Upper lobe of left lung (tissue), 4 donors: ENCODE measurements around the gene FGGY.

ENCODE experiments used
- CTCF ChIP-seq, 6 experiments: fragments of 450-650 bp in 4 of 6; fragments of 200-600 bp in 2 of 6; sonication (generic) in 2 of 6; IDR thresholded peaks; one replicate each; pipeline ENCODE4 v1.5.1; 2016 to 2019; ENCODE audit warnings: antibody characterized with exemption in 6 of 6
- POLR2A ChIP-seq, 4 donors: fragments of 450-650 bp; IDR thresholded peaks; one replicate each; pipeline ENCODE4 v1.5.1; 2016 to 2017; ENCODE audit warnings: antibody characterized with exemption in 4 of 4, mild to moderate bottlenecking in 2 of 4
- POLR2AphosphoS5 ChIP-seq, 2 donors: sonication (generic); formaldehyde crosslinking; IDR thresholded peaks; one replicate each; pipeline ENCODE4 v1.5.1; 2017; ENCODE audit warnings: antibody characterized with exemption in 2 of 2

DNA sequence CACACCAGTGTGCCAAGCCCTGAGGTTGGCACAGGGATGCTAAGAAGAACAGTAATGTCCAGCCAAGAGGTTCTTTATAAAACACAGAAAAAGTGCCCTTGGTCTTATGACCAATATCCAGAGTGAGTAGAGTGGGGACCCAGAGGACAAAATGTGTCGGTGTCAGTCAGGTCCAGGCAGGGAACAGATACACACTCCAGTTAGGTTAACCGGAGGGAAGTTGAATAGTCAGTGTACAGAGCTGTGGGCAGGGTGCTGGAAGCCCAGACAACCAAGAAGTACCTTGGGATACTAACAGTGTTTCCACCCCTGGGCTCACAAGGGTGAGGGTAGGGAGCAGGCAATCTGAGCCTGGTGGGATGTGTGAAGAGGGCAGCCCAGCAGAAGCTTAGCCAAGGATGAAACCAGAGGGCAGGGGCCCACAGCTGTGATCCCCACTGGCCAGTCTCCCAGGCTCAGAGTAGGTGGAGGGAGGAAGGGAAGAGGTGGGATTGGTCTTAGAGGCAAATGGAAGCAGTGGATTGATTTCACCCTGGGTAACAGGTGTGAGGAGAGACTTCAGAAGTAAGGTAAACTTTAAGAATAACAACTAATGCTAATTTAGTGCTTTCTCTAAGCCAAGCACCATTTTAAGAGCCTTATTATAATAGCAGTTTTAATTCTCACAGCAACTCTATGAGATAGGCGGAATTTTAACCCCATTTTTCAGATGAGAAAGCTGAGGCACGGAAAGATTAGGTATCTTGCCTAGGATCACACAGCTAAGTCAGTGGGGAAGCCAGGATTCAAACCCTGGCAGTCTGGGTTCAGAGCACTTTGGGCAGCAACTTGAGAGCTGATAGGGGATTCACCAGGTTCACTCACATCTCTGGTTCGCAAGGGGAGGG lies 374.4 kb downstream of the FGGY start:
- no peak for TF ChIP-seq CTCF (IDR thresholded peaks at IDR 0.05)
- no peak for TF ChIP-seq POLR2AphosphoS5 (IDR thresholded peaks at IDR 0.05)
- no peak for TF ChIP-seq POLR2A (IDR thresholded peaks at IDR 0.05)
